Mucosa of descending colon (tissue), 3 donors: Measurements from ENCODE around the gene MAPKAP1. TPM values are rescaled to one million over a fixed set of nuclear protein-coding genes. Genes with fewer than 3 reads are reported as not detected.

Experiments
- ATAC-seq: fragments of 200-7000 bp; cut with Tn5 transposase; one replicate; pipeline ENCODE4 v1.9.1; 2020; ENCODE audit warnings: mild to moderate bottlenecking, moderate library complexity
- DNase-seq, 3 donors: peaks; one replicate each; pipeline ENCODE4 v3.0.0-alpha.2; 2020
- H3K36me3 ChIP-seq: fragments of 200-600 bp; one replicate; pipeline ENCODE4 v1.8.0; 2021; ENCODE audit warnings: low read depth, mild to moderate bottlenecking
- H3K4me1 ChIP-seq: fragments of 200-600 bp; one replicate; pipeline ENCODE4 v1.8.0; 2021; ENCODE audit warnings: low read depth, mild to moderate bottlenecking
- H3K4me3 ChIP-seq: fragments of 200-600 bp; one replicate; pipeline ENCODE4 v1.8.0; 2021; ENCODE audit warnings: mild to moderate bottlenecking
- H3K9me3 ChIP-seq: fragments of 200-600 bp; one replicate; pipeline ENCODE4 v1.8.0; 2021; ENCODE audit warnings: mild to moderate bottlenecking
- intact Hi-C, 2 donors: fragments of 100-400 bp; cut with DNase I in 1 of 2; cut with micrococcal nuclease in 1 of 2; formaldehyde crosslinking; loops; one replicate each; pipeline versions ENCODE4 v1.11.0 to v1.11.1; 2022; cut with DNase I, micrococcal nuclease
- total RNA-seq, 3 donors: library from RNA; stranded (reverse); fragmentation: NEBNext Ultra II Directional in 2 of 3; extraction: Animal tissue kit (Norgen Biotek cat#: 25700) in 2 of 3; gene quantifications; one replicate each; pipeline versions ENCODE4 v1.2.1 to v1.2.4, GENCODE V29; 2021 to 2023
- TF ChIP-seq, protein P1 (sequence below): fragments of 200-600 bp; IDR thresholded peaks from one replicate; pipeline ENCODE4 v1.8.0; 2022; ENCODE audit warnings: antibody characterized with exemption, mild to moderate bottlenecking
- donor health status: DM: no; HTN: no; CAD: no; lungs with moderate emphysema.
- donor health status: DM: no; HTN: no; CAD: no.
- donor health status: DM: no; HTN: yes; CAD: no.

Gene MAPKAP1
- total RNA-seq, 3 donors from 2014 or later: 73.2 to 98.4 (median 84.9) TPM

DNA sequence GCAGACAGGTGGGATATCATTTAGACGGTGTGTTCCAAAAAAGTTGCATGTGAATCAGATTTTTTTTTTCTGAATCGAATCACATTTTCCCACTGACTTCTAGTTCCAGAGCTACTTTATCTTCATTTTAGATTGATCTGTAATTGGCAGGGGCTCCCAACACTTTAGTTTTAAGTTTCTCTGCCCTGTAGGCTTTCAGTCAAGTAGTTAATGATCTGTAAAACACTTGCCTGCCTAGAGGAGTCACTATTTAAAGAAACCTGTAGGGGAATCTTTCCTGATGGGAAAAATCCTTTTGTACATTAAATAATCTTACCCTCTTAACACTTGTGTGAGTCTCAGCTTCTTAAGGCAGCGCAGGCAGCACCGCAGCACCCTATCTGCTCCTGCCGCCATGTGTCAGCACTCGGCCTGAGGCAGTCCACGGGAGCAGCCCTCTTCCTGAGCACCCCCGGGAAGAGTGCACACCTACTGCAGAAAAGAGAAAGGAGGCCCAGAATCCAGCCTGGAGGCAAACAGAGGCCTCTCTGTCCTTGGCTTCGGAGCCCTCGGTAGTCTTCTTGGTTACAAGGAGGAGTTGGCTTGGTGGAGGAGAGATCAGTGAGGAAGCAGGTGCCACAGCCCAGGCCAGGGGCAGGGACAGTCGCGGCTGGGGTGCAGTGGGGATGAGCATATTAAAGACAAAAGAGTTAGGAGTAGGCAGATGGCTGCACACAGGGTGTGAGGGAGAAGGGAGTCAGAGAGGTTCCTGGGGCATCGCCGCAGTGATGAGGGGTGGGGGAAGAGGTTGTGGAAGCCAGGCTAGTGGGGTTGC lies 236.0 kb downstream of the MAPKAP1 start:
- no peaks in the 10 kb centered on the region for H3K9me3 ChIP-seq
- TF ChIP-seq, protein P1, sequence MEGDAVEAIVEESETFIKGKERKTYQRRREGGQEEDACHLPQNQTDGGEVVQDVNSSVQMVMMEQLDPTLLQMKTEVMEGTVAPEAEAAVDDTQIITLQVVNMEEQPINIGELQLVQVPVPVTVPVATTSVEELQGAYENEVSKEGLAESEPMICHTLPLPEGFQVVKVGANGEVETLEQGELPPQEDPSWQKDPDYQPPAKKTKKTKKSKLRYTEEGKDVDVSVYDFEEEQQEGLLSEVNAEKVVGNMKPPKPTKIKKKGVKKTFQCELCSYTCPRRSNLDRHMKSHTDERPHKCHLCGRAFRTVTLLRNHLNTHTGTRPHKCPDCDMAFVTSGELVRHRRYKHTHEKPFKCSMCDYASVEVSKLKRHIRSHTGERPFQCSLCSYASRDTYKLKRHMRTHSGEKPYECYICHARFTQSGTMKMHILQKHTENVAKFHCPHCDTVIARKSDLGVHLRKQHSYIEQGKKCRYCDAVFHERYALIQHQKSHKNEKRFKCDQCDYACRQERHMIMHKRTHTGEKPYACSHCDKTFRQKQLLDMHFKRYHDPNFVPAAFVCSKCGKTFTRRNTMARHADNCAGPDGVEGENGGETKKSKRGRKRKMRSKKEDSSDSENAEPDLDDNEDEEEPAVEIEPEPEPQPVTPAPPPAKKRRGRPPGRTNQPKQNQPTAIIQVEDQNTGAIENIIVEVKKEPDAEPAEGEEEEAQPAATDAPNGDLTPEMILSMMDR: no peak
- H3K4me1 ChIP-seq: no peaks in the 10 kb centered on the region
- intact Hi-C loops: no loop called here
- H3K36me3 ChIP-seq: no peaks in the 10 kb centered on the region
- DNase-seq (no peak), ATAC-seq (no peak)
- no peak overlapping the region for H3K4me3 ChIP-seq

DNA sequence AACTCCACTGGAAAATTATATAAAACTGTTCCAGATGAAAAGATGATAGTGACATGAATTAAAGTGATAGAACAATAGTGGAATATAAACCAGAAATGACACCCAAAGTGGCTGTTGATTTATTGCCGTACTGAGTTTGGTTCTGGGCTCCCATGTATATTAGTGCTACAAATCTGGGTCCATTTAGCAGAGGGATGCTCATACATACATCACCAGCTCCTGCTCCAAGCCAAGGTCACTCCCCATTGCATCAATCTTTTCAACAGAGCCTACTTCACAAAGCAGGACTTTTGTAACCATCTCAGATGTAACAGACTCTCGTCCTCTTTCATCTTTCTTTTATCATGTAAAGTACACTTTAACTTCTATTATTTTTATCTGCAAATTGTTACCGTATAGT lies 236.8 kb downstream of the MAPKAP1 start:
- Histone ChIP-seq H3K9me3 (no peaks in the 10 kb centered on the region), H3K4me3 (no peak overlapping the region), H3K36me3 (no peaks in the 10 kb centered on the region), H3K4me1 (no peaks in the 10 kb centered on the region)
- TF ChIP-seq, protein P1: no peak
- intact Hi-C loops: no loop called here
- DNase-seq (no peak), ATAC-seq (no peak)

DNA sequence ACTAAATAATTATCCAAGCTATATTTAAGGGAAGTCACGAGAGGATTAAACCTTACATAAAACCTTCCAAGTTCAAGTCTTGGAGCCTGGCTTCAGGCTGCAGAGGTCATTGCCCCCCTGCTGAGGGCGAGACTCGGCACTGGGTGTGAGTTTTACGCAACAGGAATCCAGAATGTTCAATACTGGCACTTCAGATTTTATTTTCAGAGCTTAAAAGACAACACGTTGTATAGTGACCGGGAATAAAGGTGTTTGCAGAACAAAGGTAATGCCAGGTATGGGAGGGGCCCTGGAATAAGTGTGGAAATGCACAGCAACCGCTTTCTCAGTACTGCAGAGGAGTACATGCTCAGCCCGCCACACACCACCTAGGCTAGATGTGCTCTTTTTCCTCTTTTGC lies 238.4 kb downstream of the MAPKAP1 start:
- H3K4me3 ChIP-seq: no peak overlapping the region
- ATAC-seq: no peak
- no peaks in the 10 kb centered on the region for H3K9me3 ChIP-seq
- intact Hi-C loops: no loop called here
- H3K36me3 ChIP-seq: no peaks in the 10 kb centered on the region
- no peaks in the 10 kb centered on the region for H3K4me1 ChIP-seq
- DNase-seq: no peak
- TF ChIP-seq, protein P1: no peak

DNA sequence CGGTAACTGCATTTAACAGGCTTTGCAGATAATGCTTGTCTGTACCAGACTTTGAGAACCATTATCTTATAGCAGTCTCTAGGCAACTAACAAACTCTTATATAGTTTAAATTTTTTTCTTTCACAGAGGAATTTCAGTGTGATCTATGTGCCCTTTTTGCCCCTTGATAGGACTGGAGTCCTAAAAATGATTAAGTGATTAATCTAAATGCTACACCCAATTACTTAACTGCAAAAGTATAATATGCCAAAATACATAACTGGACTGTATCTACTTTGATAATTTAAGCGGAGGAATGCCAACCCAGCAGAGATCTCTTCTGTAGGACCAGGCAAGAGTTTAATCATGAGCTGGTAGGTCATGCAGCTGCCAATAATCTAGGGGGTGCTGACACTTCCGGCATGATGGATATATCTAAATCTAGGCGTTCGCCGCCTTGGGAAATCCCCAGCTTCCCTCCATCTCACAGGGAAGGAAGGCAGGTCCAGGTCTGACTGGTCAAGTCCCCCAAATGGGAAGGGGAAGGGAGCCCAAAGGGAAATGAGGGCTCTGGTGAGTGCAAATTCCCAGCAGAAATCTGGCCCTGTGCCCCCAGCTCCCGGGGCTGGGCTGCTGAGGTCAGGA lies 239.8 kb downstream of the MAPKAP1 start:
- TF ChIP-seq, protein P1: no peak
- DNase-seq: no peak
- ATAC-seq: no peak
- no peaks in the 10 kb centered on the region for H3K4me1 ChIP-seq
- no peaks in the 10 kb centered on the region for H3K9me3 ChIP-seq
- H3K36me3 ChIP-seq: no peaks in the 10 kb centered on the region
- intact Hi-C loops: no loop called here
- no peak overlapping the region for H3K4me3 ChIP-seq

DNA sequence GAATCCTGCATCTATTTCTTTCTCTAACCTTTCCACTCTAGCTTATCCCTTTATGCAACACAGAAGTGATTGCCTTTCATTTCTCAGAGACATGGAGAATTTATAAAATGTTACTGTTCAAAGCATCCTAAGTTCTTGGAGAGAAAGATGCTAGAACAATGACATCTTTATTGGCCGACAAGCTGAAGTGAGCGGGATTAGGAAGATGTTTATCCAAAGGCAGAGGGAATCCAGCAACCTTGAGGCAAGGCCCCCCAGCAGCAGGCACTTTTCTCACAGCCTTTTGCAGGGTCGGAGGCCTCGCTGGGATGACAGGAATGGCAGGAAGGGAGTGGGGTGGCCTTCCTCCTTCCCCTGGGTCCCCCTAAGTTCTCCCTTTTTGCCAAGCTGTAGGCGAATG lies 240.6 kb downstream of the MAPKAP1 start:
- H3K36me3 ChIP-seq: no peaks in the 10 kb centered on the region
- ATAC-seq (no peak), DNase-seq (no peak)
- H3K4me1 ChIP-seq: no peaks in the 10 kb centered on the region
- no peaks in the 10 kb centered on the region for H3K9me3 ChIP-seq
- intact Hi-C loops: no loop called here
- TF ChIP-seq, protein P1: no peak
- no peak overlapping the region for H3K4me3 ChIP-seq
